Neural cell (in vitro differentiated cells): Measurements from ENCODE around the gene CFAP299.

Source experiments
- POLR2AphosphoS5 ChIP-seq: IDR thresholded peaks from 2 replicates; pipeline ENCODE4 v1.6.1; 2012
- TF ChIP-seq, protein P1 (sequence below): fragments of 450-650 bp; IDR thresholded peaks from 2 replicates; pipeline ENCODE4 v1.5.1; 2014; ENCODE audit warnings: antibody characterized with exemption, mild to moderate bottlenecking, moderate library complexity; ENCODE audit not compliant: poor library complexity, severe bottlenecking

DNA sequence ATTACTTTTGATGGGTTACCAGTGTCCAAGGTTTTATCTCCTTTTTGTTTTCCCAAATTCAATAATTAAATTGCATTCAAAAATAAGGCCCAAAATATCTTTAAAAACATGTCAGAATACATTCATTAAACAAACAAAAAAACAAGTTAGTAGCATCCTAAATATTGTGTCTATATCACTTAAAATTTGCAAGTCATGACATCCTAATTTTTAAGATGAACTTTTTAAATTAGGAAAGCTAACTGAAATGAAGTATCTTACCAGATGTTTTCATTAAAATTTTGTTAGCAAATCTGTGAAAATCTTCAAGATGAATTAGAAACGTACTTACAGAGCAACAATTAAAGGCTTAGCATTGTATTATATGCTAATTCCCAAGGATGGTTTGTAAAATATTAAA lies 962 bp upstream of the CFAP299 start:
- TF ChIP-seq, protein P1, sequence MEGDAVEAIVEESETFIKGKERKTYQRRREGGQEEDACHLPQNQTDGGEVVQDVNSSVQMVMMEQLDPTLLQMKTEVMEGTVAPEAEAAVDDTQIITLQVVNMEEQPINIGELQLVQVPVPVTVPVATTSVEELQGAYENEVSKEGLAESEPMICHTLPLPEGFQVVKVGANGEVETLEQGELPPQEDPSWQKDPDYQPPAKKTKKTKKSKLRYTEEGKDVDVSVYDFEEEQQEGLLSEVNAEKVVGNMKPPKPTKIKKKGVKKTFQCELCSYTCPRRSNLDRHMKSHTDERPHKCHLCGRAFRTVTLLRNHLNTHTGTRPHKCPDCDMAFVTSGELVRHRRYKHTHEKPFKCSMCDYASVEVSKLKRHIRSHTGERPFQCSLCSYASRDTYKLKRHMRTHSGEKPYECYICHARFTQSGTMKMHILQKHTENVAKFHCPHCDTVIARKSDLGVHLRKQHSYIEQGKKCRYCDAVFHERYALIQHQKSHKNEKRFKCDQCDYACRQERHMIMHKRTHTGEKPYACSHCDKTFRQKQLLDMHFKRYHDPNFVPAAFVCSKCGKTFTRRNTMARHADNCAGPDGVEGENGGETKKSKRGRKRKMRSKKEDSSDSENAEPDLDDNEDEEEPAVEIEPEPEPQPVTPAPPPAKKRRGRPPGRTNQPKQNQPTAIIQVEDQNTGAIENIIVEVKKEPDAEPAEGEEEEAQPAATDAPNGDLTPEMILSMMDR: no peak
- no peak for TF ChIP-seq POLR2AphosphoS5
